SU-DHL-6 (cell line): Measurements from ENCODE around the gene PLEKHA5.

ENCODE experiments used
- H2AFZ ChIP-seq: fragments of 200-600 bp; sonication (generic); 2 replicates; pipeline ENCODE4 v1.6.1; 2014; ENCODE audit warnings: low read depth, mild to moderate bottlenecking, moderate library complexity, mixed read lengths, antibody characterized with exemption, low read length; ENCODE audit not compliant: severe bottlenecking
- H3F3A ChIP-seq: fragments of 200-600 bp; shearing (Covaris generic); 2 replicates; pipeline ENCODE4 v1.6.0; 2016; ENCODE audit warnings: antibody characterized with exemption, mild to moderate bottlenecking; ENCODE audit not compliant: insufficient read depth
- H3K27ac ChIP-seq: fragments of 200-600 bp; sonication (generic); 2 replicates; pipeline ENCODE4 v1.5.1; 2016; ENCODE audit warnings: low read depth, mild to moderate bottlenecking, low read length, moderate library complexity, mixed read lengths
- H3K27me3 ChIP-seq: fragments of 200-600 bp; sonication (generic), shearing (Covaris generic); 2 replicates; pipeline ENCODE4 v1.6.0; 2014; ENCODE audit warnings: mild to moderate bottlenecking, low read length
- H3K36me3 ChIP-seq: fragments of 200-600 bp; sonication (generic); 2 replicates; pipeline ENCODE4 v1.6.1; 2014; ENCODE audit warnings: mild to moderate bottlenecking, low read length, mixed read lengths
- H3K4me2 ChIP-seq: fragments of 300-600, 200-600 bp; shearing (Covaris generic), sonication (generic); 2 replicates; pipeline ENCODE4 v1.6.0; 2014; ENCODE audit warnings: low read length, low read depth, mild to moderate bottlenecking; ENCODE audit not compliant: poor library complexity, severe bottlenecking
- H3K4me3 ChIP-seq: fragments of 200-600 bp; sonication (generic); 2 replicates; pipeline ENCODE4 v1.5.1; 2014; ENCODE audit warnings: antibody characterized with exemption, low read length, mild to moderate bottlenecking, mixed read lengths; ENCODE audit not compliant: insufficient read depth, poor library complexity, severe bottlenecking
- H3K79me2 ChIP-seq: fragments of 200-600 bp; sonication (generic); 2 replicates; pipeline ENCODE4 v1.6.1; 2014; ENCODE audit warnings: mild to moderate bottlenecking, low read length, moderate library complexity; ENCODE audit not compliant: insufficient read depth
- H3K9ac ChIP-seq: fragments of 200-600 bp; sonication (generic); 2 replicates; pipeline ENCODE4 v1.7.0; 2014; ENCODE audit warnings: mild to moderate bottlenecking, low read length
- H3K9me2 ChIP-seq: fragments of 200-600 bp; sonication (generic); replicated peaks from 2 replicates; pipeline ENCODE4 v1.6.1; 2014; ENCODE audit warnings: low read length; ENCODE audit not compliant: insufficient read depth
- H3K9me3 ChIP-seq: fragments of 200-600 bp; sonication (generic); 2 replicates; pipeline ENCODE4 v1.6.1; 2014; ENCODE audit warnings: low read length, mixed read lengths; ENCODE audit not compliant: insufficient read depth
- H4K20me1 ChIP-seq: fragments of 200-600 bp; sonication (generic); 2 replicates; pipeline ENCODE4 v1.6.1; 2014; ENCODE audit warnings: low read depth, mild to moderate bottlenecking, antibody characterized with exemption, low read length, moderate library complexity, mixed read lengths
- CTCF ChIP-seq: fragments of 200-600 bp; sonication (generic); IDR thresholded peaks from one replicate; pipeline ENCODE4 v1.5.1; 2017; ENCODE audit warnings: antibody characterized with exemption, mild to moderate bottlenecking, low read length, moderate library complexity; ENCODE audit not compliant: insufficient read depth, poor library complexity, severe bottlenecking
- EZH2phosphoT487 ChIP-seq: fragments of 200-600 bp; sonication (generic), shearing (Covaris generic); conservative IDR thresholded peaks from 2 replicates; pipeline ENCODE4 v1.6.1; 2018; ENCODE audit warnings: mild to moderate bottlenecking, antibody characterized with exemption, low read length, moderate library complexity, mixed read lengths

Gene PLEKHA5

GRCh38 chr12:19415563-19415962, 286.0 kb downstream of the PLEKHA5 start:
- no peaks in the 10 kb centered on the region for H4K20me1 ChIP-seq
- no peak overlapping the region for H3K9ac ChIP-seq
- no peaks in the 10 kb centered on the region for H3K9me2 ChIP-seq
- no peaks in the 10 kb centered on the region for H3K79me2 ChIP-seq
- no peak overlapping the region for H3K27ac ChIP-seq
- no peaks in the 10 kb centered on the region for H3K27me3 ChIP-seq
- TF ChIP-seq CTCF (no peak), EZH2phosphoT487 (no peak)
- no peak overlapping the region for H2AFZ ChIP-seq
- H3K4me3 ChIP-seq: no peak overlapping the region
- no peak overlapping the region for H3K4me2 ChIP-seq
- H3K9me3 ChIP-seq: no peaks in the 10 kb centered on the region
- no peaks in the 10 kb centered on the region for H3F3A ChIP-seq
- H3K36me3 ChIP-seq: no peaks in the 10 kb centered on the region

- TF ChIP-seq EZH2phosphoT487: no peak
- no peak overlapping the region for H3K4me3 ChIP-seq
- no peak overlapping the region for H3K27ac ChIP-seq
- H2AFZ ChIP-seq: no peak overlapping the region
- no peaks in the 10 kb centered on the region for H3K27me3 ChIP-seq
- no peak overlapping the region for H3K4me2 ChIP-seq
- no peaks in the 10 kb centered on the region for H3K79me2 ChIP-seq
- H3K9ac ChIP-seq: no peak overlapping the region
- H4K20me1 ChIP-seq: no peaks in the 10 kb centered on the region
- H3K9me3 ChIP-seq: no peaks in the 10 kb centered on the region
- no peaks in the 10 kb centered on the region for H3K36me3 ChIP-seq
- H3F3A ChIP-seq: no peaks in the 10 kb centered on the region
- no peaks in the 10 kb centered on the region for H3K9me2 ChIP-seq
These were observed 289.6 kb downstream of the PLEKHA5 start for GRCh38 chr12:19419086-19419485.

GRCh38 chr12:19421503-19422282, 292.2 kb downstream of the PLEKHA5 start:
- no peak for TF ChIP-seq CTCF
- no peak for TF ChIP-seq EZH2phosphoT487
- H2AFZ ChIP-seq: no peak overlapping the region
- no peaks in the 10 kb centered on the region for H3K36me3 ChIP-seq
- H4K20me1 ChIP-seq: no peaks in the 10 kb centered on the region
- H3K4me3 ChIP-seq: no peak overlapping the region
- no peak overlapping the region for H3K4me2 ChIP-seq
- no peaks in the 10 kb centered on the region for H3K9me2 ChIP-seq
- no peak overlapping the region for H3K27ac ChIP-seq
- H3F3A ChIP-seq: no peaks in the 10 kb centered on the region
- no peaks in the 10 kb centered on the region for H3K79me2 ChIP-seq
- no peaks in the 10 kb centered on the region for H3K9me3 ChIP-seq
- no peaks in the 10 kb centered on the region for H3K27me3 ChIP-seq
- no peak overlapping the region for H3K9ac ChIP-seq

- Histone ChIP-seq H3K79me2 (no peaks in the 10 kb centered on the region), H3K9me2 (no peaks in the 10 kb centered on the region), H2AFZ (no peak overlapping the region), H3K4me2 (no peak overlapping the region), H3K9me3 (no peaks in the 10 kb centered on the region), H3K9ac (no peak overlapping the region), H4K20me1 (no peaks in the 10 kb centered on the region), H3K36me3 (no peaks in the 10 kb centered on the region), H3K27me3 (no peaks in the 10 kb centered on the region), H3K4me3 (no peak overlapping the region), H3K27ac (no peak overlapping the region), H3F3A (no peaks in the 10 kb centered on the region)
- no peak for TF ChIP-seq EZH2phosphoT487
- no peak for TF ChIP-seq CTCF
These were observed 293.8 kb downstream of the PLEKHA5 start for GRCh38 chr12:19423166-19423930.
